Suprapubic skin (tissue), 4 donors: ENCODE data around the gene REXO1.

Experiments used
- EP300 ChIP-seq: sonication (generic); formaldehyde crosslinking; IDR thresholded peaks from one replicate; pipeline ENCODE4 v1.6.1; 2017; ENCODE audit warnings: antibody characterized with exemption
- POLR2A ChIP-seq, 2 donors: fragments of 450-650 bp; IDR thresholded peaks; one replicate each; pipeline ENCODE4 v1.6.1; 2017; ENCODE audit warnings: antibody characterized with exemption in 2 of 2, mild to moderate bottlenecking in 2 of 2, moderate library complexity in 2 of 2
- POLR2AphosphoS5 ChIP-seq, 3 donors: sonication (generic); formaldehyde crosslinking; IDR thresholded peaks; one replicate each; pipeline ENCODE4 v1.6.1; 2017; ENCODE audit warnings: antibody characterized with exemption in 3 of 3
- TF ChIP-seq, protein P1 (sequence below), 2 donors: fragments of 200-600 bp in 1 of 2; fragments of 450-650 bp in 1 of 2; sonication (generic) in 1 of 2; IDR thresholded peaks; one replicate each; pipeline ENCODE4 v1.5.1; 2016 to 2019; ENCODE audit warnings: antibody characterized with exemption in 2 of 2, mild to moderate bottlenecking in 1 of 2, moderate library complexity in 1 of 2

DNA sequence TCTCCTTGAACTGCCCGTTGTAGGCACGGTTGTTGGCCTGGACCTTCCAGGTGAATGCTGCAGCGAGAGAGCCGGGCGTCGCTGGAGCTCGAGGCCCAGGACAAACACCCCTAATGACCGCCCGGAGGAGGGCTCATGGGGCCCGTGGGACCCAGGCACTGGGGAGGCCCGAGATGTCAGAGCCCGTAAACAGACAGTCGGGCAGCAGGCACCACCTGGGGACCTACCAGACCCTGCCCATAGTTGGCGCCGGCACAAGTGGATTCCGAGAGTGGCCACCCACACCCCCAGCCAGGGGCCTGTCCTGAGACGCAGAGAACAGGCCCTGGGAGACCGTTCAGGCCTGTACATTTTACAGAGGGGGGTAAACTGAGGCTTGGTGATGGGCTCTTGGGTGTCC, 38.6 kb downstream of the REXO1 start:
- TF ChIP-seq, protein P1, sequence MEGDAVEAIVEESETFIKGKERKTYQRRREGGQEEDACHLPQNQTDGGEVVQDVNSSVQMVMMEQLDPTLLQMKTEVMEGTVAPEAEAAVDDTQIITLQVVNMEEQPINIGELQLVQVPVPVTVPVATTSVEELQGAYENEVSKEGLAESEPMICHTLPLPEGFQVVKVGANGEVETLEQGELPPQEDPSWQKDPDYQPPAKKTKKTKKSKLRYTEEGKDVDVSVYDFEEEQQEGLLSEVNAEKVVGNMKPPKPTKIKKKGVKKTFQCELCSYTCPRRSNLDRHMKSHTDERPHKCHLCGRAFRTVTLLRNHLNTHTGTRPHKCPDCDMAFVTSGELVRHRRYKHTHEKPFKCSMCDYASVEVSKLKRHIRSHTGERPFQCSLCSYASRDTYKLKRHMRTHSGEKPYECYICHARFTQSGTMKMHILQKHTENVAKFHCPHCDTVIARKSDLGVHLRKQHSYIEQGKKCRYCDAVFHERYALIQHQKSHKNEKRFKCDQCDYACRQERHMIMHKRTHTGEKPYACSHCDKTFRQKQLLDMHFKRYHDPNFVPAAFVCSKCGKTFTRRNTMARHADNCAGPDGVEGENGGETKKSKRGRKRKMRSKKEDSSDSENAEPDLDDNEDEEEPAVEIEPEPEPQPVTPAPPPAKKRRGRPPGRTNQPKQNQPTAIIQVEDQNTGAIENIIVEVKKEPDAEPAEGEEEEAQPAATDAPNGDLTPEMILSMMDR (IDR thresholded peaks at IDR 0.05): no peak
- no peak for TF ChIP-seq POLR2A (IDR thresholded peaks at IDR 0.05)
- no peak for TF ChIP-seq POLR2AphosphoS5 (IDR thresholded peaks at IDR 0.05)
- no peak for TF ChIP-seq EP300
